HG02884 (cell line): ENCODE results near the gene HCN3.

Experiments
- ATAC-seq: cut with Tn5 transposase; IDR thresholded peaks from one replicate; pipeline ENCODE4 v1.9.1; 2021; ENCODE audit warnings: mild to moderate bottlenecking, moderate library complexity; ENCODE audit not compliant: unreplicated experiment

The HCN3 gene

GRCh38 chr1:155308493-155309422 lies 31.5 kb downstream of the HCN3 start, which contains the start of gene FDPS:
Gene FDPS (plus strand): TSS chr1:155308866. CDS start chr1:155309790, 924 bp downstream.
- ATAC-seq: peak; percentile 94

- ATAC-seq: no peak
Observed at GRCh38 chr1:155309423-155310021, 32.3 kb downstream of the HCN3 start.

GRCh38 chr1:155313261-155313660 lies 36.0 kb downstream of the HCN3 start:
- ATAC-seq: no peak

GRCh38 chr1:155316922-155317321 lies 39.7 kb downstream of the HCN3 start:
- ATAC-seq: no peak

GRCh38 chr1:155318082-155318481 lies 40.8 kb downstream of the HCN3 start:
- no peak for ATAC-seq

GRCh38 chr1:155319536-155319935 lies 42.3 kb downstream of the HCN3 start:
- ATAC-seq: no peak

GRCh38 chr1:155320252-155320651 lies 43.0 kb downstream of the HCN3 start:
- ATAC-seq: no peak

GRCh38 chr1:155320661-155321617 lies 43.7 kb downstream of the HCN3 start, which contains the start of gene RUSC1:
Gene RUSC1 (plus strand): TSS chr1:155320894. CDS start chr1:155321774, 880 bp downstream.
- no peak for ATAC-seq

GRCh38 chr1:155321639-155322503 lies 44.6 kb downstream of the HCN3 start:
- ATAC-seq: no peak

- ATAC-seq: no peak
Observed at GRCh38 chr1:155322571-155322952, 45.3 kb downstream of the HCN3 start.

- peak; percentile 44 for ATAC-seq
Observed at GRCh38 chr1:155322953-155323728, 45.9 kb downstream of the HCN3 start.

- no peak for ATAC-seq
Observed at GRCh38 chr1:155323729-155324036, 46.4 kb downstream of the HCN3 start.

- ATAC-seq: peak; percentile 47
Observed at GRCh38 chr1:155324037-155324716, 46.9 kb downstream of the HCN3 start.

- no peak for ATAC-seq
Observed at GRCh38 chr1:155324717-155325602, 47.7 kb downstream of the HCN3 start.

GRCh38 chr1:155325603-155325893 lies 48.3 kb downstream of the HCN3 start:
- no peak for ATAC-seq

GRCh38 chr1:155326020-155326526 lies 48.8 kb downstream of the HCN3 start:
- ATAC-seq: no peak

- no peak for ATAC-seq
Observed at GRCh38 chr1:155326631-155327037, 49.4 kb downstream of the HCN3 start.

GRCh38 chr1:155327981-155328380 lies 50.7 kb downstream of the HCN3 start:
- ATAC-seq: no peak
